Measurements from ENCODE around the gene ELF2.
"Not testable (repeated sequence)": the region's sequence is repeated elsewhere in the genome, so short reads cannot be mapped to it uniquely, and the experiment has no call there.

ELF2 gene

DNA sequence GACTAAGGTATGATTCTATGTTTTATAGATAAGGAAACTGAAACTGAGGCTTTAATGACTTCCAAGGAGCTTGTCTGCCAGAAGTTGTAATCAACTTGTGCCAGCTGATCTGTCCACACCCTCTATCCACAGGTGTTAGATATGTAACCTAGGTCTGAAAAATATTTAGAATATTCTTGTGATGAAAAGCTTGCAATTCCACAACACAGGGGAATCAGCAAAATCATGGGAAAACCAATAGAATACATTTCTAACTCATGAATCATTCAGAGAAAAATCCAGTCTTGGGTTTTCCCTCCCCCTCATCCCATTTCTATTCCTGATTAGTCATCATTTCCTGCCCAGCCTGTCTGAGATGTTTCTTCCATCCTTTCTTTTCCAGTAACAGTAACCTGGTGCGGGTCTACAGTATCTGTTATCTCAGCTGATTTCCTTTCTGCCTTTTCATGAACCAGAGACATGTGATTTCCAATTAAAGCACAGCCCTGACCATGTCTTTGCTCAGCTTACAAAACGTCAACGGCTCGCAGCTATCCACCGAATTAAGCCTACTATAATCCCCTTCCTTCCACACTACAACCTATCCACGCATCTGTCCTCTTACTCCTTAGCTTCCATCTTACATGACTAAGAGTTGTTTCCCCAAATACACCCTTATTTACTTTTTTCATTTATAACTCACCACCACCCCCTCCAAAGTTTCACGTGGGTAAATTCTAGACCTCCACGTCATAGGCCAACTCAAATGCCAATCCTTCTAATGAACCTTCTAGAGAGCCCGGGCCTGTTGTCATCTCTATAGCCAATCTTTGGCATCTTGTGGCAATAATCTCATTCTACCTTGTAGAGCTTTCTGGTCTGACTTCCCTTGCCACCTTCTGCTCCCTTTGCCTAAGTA, 162.4 kb downstream of the ELF2 start:
- no peaks in the 10 kb centered on the region for H3K27me3 ChIP-seq (ENCODE audit: control insufficient read depth in 2 of 2, insufficient read depth in 2 of 2, low read length in 2 of 2)
- H3K4me1 ChIP-seq (ENCODE audit: control insufficient read depth in 2 of 2, insufficient read depth in 2 of 2, low read length in 2 of 2), result peaks cover 8 to 28% of the 10 kb centered on the region in 2 donors
- H3K36me3 ChIP-seq (ENCODE audit: control insufficient read depth in 2 of 2, insufficient read depth in 2 of 2, low read length in 2 of 2), result no peaks in the 10 kb centered on the region
- H3K4me3 ChIP-seq (ENCODE audit: low read length in 2 of 2), result peak overlapping the region; percentile 67 to 86
- H3K27ac ChIP-seq (ENCODE audit: low read depth in 2 of 2, low read length in 2 of 2), result peak overlapping the region; percentile 80 to 85
- peak overlapping the region; percentile 42 to 73 for H3K9ac ChIP-seq (ENCODE audit: low read depth in 1 of 2, low read length in 2 of 2)
- H3K9me3 ChIP-seq (ENCODE audit: control insufficient read depth in 2 of 2, low read length in 2 of 2), result no peaks in the 10 kb centered on the region

DNA sequence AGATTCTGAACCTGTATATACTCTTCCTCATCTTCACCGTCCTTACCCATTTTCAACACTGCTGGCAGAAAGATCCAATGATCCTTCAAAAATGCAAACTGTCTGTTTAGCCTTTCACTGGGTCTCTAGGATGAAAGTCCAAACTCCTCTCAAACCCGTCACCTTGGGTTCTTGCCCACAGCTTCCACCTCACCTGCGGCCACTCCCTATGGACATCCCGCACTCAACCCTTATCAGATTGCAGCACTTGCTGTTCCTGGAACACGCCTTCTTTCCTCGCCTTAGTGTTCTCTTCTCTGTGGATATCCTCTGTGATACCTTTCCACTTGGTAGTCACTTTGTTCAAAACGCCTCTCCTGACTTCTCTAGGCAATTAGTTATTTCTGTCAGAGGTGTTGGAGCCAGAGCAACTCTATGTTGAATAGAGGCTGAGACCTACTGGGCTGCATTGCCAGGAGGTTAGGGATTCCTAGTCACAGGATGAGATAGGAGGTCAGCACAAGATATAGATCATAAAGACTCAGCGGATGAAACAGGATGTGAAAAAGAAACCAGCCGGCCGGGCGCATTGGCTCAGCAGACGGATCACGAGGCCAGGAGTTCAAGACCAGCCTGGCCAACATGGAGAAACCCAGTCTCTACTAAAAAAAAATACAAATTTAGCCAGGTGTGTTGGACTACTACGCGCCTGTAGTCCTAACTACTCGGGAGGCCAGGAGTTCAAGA, 165.6 kb downstream of the ELF2 start:
- Histone ChIP-seq H3K36me3 (ENCODE audit: control insufficient read depth in 2 of 2, insufficient read depth in 2 of 2, low read length in 2 of 2) (no peaks in the 10 kb centered on the region), H3K27ac (ENCODE audit: low read depth in 2 of 2, low read length in 2 of 2) (peak overlapping the region; percentile 26 to 85), H3K4me1 (ENCODE audit: control insufficient read depth in 2 of 2, insufficient read depth in 2 of 2, low read length in 2 of 2) (peaks cover 8 to 25% of the 10 kb centered on the region in 2 donors), H3K4me3 (ENCODE audit: low read length in 2 of 2) (no peak overlapping the region), H3K27me3 (ENCODE audit: control insufficient read depth in 2 of 2, insufficient read depth in 2 of 2, low read length in 2 of 2) (no peaks in the 10 kb centered on the region), H3K9ac (ENCODE audit: low read depth in 1 of 2, low read length in 2 of 2) (peak overlapping the region in 1 of 2 donors; percentile 45), H3K9me3 (ENCODE audit: control insufficient read depth in 2 of 2, low read length in 2 of 2) (no peaks in the 10 kb centered on the region)

DNA sequence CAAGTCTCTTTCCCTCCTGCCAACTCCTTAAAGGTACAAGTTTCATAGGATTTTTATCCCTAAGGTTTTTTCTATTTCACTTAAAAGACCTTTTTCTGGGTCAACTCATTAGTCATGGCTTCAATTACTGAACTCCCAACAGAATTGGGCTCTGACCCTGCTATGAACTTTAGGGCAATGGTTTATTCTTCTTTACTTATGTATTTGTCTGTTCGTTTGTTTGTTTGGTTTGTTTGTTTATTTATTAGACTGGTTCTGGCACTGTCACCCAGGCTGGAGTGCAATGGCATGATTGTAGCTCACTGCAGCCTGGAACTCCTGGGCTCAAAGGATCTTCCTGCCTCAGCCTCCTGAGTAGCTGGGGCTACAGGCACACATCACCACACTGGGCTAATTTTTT, 167.3 kb downstream of the ELF2 start:
- no peaks in the 10 kb centered on the region for H3K27me3 ChIP-seq (ENCODE audit: control insufficient read depth in 2 of 2, insufficient read depth in 2 of 2, low read length in 2 of 2)
- H3K9ac ChIP-seq (ENCODE audit: low read depth in 1 of 2, low read length in 2 of 2), result no peak overlapping the region
- H3K27ac ChIP-seq (ENCODE audit: low read depth in 2 of 2, low read length in 2 of 2), result no peak overlapping the region
- peaks cover 2 to 18% of the 10 kb centered on the region in 2 donors for H3K4me1 ChIP-seq (ENCODE audit: control insufficient read depth in 2 of 2, insufficient read depth in 2 of 2, low read length in 2 of 2)
- no peak overlapping the region for H3K4me3 ChIP-seq (ENCODE audit: low read length in 2 of 2)
- H3K36me3 ChIP-seq (ENCODE audit: control insufficient read depth in 2 of 2, insufficient read depth in 2 of 2, low read length in 2 of 2), result no peaks in the 10 kb centered on the region
- H3K9me3 ChIP-seq (ENCODE audit: control insufficient read depth in 2 of 2, low read length in 2 of 2), result no peaks in the 10 kb centered on the region

DNA sequence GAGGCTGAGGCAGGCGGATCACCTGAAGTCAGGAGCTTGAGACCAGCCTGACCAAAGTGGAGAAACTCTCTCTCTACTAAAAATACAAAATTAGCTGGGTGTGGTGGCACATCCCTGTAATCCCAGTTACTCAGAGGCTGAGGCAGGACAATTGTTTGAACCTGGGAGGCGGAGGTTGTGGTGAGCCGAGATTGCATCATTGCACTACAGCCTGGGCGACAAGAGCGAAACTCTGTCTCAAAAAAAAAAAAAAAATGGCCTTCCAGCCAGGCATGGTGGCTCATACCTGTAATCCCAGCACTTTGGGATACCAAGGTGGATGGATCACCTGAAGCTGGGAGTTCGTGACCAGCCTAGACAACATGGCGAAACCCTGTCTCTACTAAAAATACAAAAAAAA, 168.7 kb downstream of the ELF2 start:
- not testable (repeated sequence) for H3K9me3 ChIP-seq (ENCODE audit: control insufficient read depth in 2 of 2, low read length in 2 of 2); H3K4me3 ChIP-seq (ENCODE audit: low read length in 2 of 2); H3K36me3 ChIP-seq (ENCODE audit: control insufficient read depth in 2 of 2, insufficient read depth in 2 of 2, low read length in 2 of 2); H3K4me1 ChIP-seq (ENCODE audit: control insufficient read depth in 2 of 2, insufficient read depth in 2 of 2, low read length in 2 of 2); H3K27me3 ChIP-seq (ENCODE audit: control insufficient read depth in 2 of 2, insufficient read depth in 2 of 2, low read length in 2 of 2); H3K9ac ChIP-seq (ENCODE audit: low read depth in 1 of 2, low read length in 2 of 2)
- peak overlapping the region; percentile 24 to 71 for H3K27ac ChIP-seq (ENCODE audit: low read depth in 2 of 2, low read length in 2 of 2)

DNA sequence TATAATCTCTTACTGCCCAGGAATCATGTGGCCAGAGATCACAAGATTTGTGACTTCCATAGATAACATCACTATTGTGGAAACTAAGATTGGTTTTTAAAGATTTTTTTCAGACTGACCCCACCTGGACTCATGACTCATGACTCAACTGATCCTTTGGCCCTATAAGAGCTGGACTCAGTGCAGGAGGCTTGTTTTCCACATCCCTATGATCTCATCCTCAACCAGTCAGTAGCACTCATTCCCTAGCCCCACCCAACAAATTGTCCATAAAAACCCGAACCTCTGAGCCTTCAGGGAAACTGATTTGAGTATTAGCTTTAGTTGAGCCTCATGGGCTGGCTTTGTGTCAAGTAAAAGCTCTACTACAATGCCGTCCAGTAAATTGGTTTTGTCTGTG, 169.4 kb downstream of the ELF2 start:
- no peaks in the 10 kb centered on the region for H3K36me3 ChIP-seq (ENCODE audit: control insufficient read depth in 2 of 2, insufficient read depth in 2 of 2, low read length in 2 of 2)
- no peaks in the 10 kb centered on the region for H3K9me3 ChIP-seq (ENCODE audit: control insufficient read depth in 2 of 2, low read length in 2 of 2)
- H3K9ac ChIP-seq (ENCODE audit: low read depth in 1 of 2, low read length in 2 of 2), result no peak overlapping the region
- H3K4me3 ChIP-seq (ENCODE audit: low read length in 2 of 2), result no peak overlapping the region
- no peaks in the 10 kb centered on the region for H3K27me3 ChIP-seq (ENCODE audit: control insufficient read depth in 2 of 2, insufficient read depth in 2 of 2, low read length in 2 of 2)
- H3K4me1 ChIP-seq (ENCODE audit: control insufficient read depth in 2 of 2, insufficient read depth in 2 of 2, low read length in 2 of 2), result peaks cover 0 to 8% of the 10 kb centered on the region in 2 donors
- peak overlapping the region; percentile 24 to 71 for H3K27ac ChIP-seq (ENCODE audit: low read depth in 2 of 2, low read length in 2 of 2)
